B cell (primary cell): ENCODE data around the gene IL1RN. TPM values are rescaled to one million over a fixed set of nuclear protein-coding genes. Genes with fewer than 3 reads are reported as not detected.

ENCODE experiments used
- ATAC-seq: fragments of 200-7000 bp; cut with Tn5 transposase; one replicate; pipeline ENCODE4 v1.10.0; 2021; ENCODE audit warnings: low read depth, mild to moderate bottlenecking, moderate number of reproducible peaks, moderate library complexity
- CTCF ChIA-PET: fragments of 350-600 bp; sonication (Branson Sonifier 250); formaldehyde crosslinking; loops from one replicate; lab custom pipeline; 2021; ENCODE audit warnings: antibody characterized with exemption, inconsistent platforms; lab: Charles Lee
- POLR2A ChIA-PET: fragments of 350-600 bp; sonication (Branson Sonifier 250); formaldehyde crosslinking; loops from one replicate; lab custom pipeline; 2021; ENCODE audit warnings: antibody characterized with exemption; lab: Charles Lee
- DNase-seq: peaks from one replicate; pipeline ENCODE4 v3.0.0; 2013
- H2AFZ ChIP-seq: 2 replicates; pipeline ENCODE4 v1.6.1; 2012; ENCODE audit warnings: mild to moderate bottlenecking, low read depth, low read length; ENCODE audit not compliant: insufficient read depth, poor library complexity, severe bottlenecking
- H3K27ac ChIP-seq, 2 donors: 1 replicate in 1 of 2; 2 replicates in 1 of 2; pipeline ENCODE4 v1.5.1; 2012 to 2013; ENCODE audit warnings: low read length in 2 of 2, mild to moderate bottlenecking in 2 of 2, moderate library complexity in 1 of 2
- H3K27me3 ChIP-seq, 4 experiments: fragments of 200-600 bp in 1 of 4; sonication (generic) in 1 of 4; replicated peaks in 1 of 4; 1 replicate in 2 of 4; 2 replicates in 2 of 4; pipeline versions ENCODE4 v1.6.1 to v1.7.0; 2013 to 2016; ENCODE audit warnings: low read length in 3 of 4, mild to moderate bottlenecking in 2 of 4, mixed read lengths in 1 of 4, moderate library complexity in 1 of 4; ENCODE audit not compliant: insufficient read depth in 4 of 4, control insufficient read depth in 3 of 4; ENCODE audit errors: control extremely low read depth in 1 of 4
- H3K36me3 ChIP-seq, 2 experiments: replicated peaks in 1 of 2; 1 replicate in 1 of 2; 2 replicates in 1 of 2; pipeline versions ENCODE4 v1.6.1 to v1.7.1; 2013; ENCODE audit warnings: low read length in 1 of 2; ENCODE audit not compliant: insufficient read depth in 2 of 2, control insufficient read depth in 1 of 2; ENCODE audit errors: control extremely low read depth in 1 of 2, extremely low read depth in 1 of 2
- H3K4me1 ChIP-seq, 2 donors: fragments of 200-600 bp in 1 of 2; sonication (generic) in 1 of 2; 1 replicate in 1 of 2; 2 replicates in 1 of 2; pipeline versions ENCODE4 v1.5.1 to v1.6.1; 2013 to 2017; ENCODE audit warnings: low read length in 2 of 2; ENCODE audit not compliant: control insufficient read depth in 2 of 2, insufficient read depth in 2 of 2
- H3K4me2 ChIP-seq: replicated peaks from 2 replicates; pipeline ENCODE3; 2012; ENCODE audit warnings: mild to moderate bottlenecking, low read depth, low read length; ENCODE audit not compliant: poor library complexity, severe bottlenecking
- H3K4me3 ChIP-seq, 5 experiments: fragments of 200-600 bp in 1 of 5; sonication (generic) in 1 of 5; 1 replicate in 3 of 5; 2 replicates in 2 of 5; pipeline versions ENCODE4 v1.5.1 to v1.7.0; 2011 to 2016; ENCODE audit warnings: low read length in 4 of 5, mild to moderate bottlenecking in 4 of 5, low read depth in 2 of 5, control low read depth in 1 of 5, moderate library complexity in 1 of 5; ENCODE audit not compliant: insufficient read depth in 1 of 5; ENCODE audit errors: control extremely low read depth in 1 of 5, extremely low read depth in 1 of 5
- H3K79me2 ChIP-seq: fragments of 200-600 bp; sonication (generic); one replicate; pipeline ENCODE4 v1.6.0; 2016; ENCODE audit warnings: low read length; ENCODE audit not compliant: control insufficient read depth, insufficient read depth
- H3K9ac ChIP-seq: fragments of 200-600 bp; sonication (generic); 2 replicates; pipeline ENCODE4 v1.6.1; 2017; ENCODE audit warnings: mild to moderate bottlenecking, low read length, moderate library complexity
- H3K9me3 ChIP-seq, 3 donors: one replicate each; pipeline versions ENCODE4 v1.6.1 to v1.7.1; 2013; ENCODE audit warnings: low read length in 2 of 3; ENCODE audit not compliant: control insufficient read depth in 2 of 3, insufficient read depth in 1 of 3; ENCODE audit errors: control extremely low read depth in 1 of 3
- H4K20me1 ChIP-seq: 2 replicates; pipeline ENCODE4 v1.6.0; 2012; ENCODE audit warnings: mild to moderate bottlenecking, low read length; ENCODE audit not compliant: insufficient read depth, control insufficient read depth, poor library complexity, severe bottlenecking
- H3K27ac Mint-ChIP-seq: one replicate; pipeline ENCODE4 v1.8.0; 2021; ENCODE audit warnings: mixed read lengths
- H3K27me3 Mint-ChIP-seq: one replicate; pipeline ENCODE4 v1.8.0; 2021; ENCODE audit warnings: mixed read lengths
- H3K4me1 Mint-ChIP-seq: one replicate; pipeline ENCODE4 v1.8.0; 2021; ENCODE audit warnings: mixed read lengths
- H3K4me3 Mint-ChIP-seq: one replicate; pipeline ENCODE4 v1.8.0; 2021; ENCODE audit warnings: mixed read lengths
- H3K9me3 Mint-ChIP-seq: one replicate; pipeline ENCODE4 v1.8.0; 2022; ENCODE audit warnings: mixed read lengths; ENCODE audit not compliant: insufficient read depth
- EZH2 ChIP-seq: IDR thresholded peaks from 2 replicates; pipeline ENCODE4 v1.6.1; 2012; ENCODE audit warnings: borderline replicate concordance, low read depth, mild to moderate bottlenecking, moderate library complexity, low read length; ENCODE audit not compliant: insufficient read depth, poor library complexity, severe bottlenecking
- WGBS: methylation state at CpG from one replicate; pipeline ENCODE4 v1.1.5; 2013; ENCODE audit warnings: missing lambda C conversion rate; ENCODE audit not compliant: insufficient coverage; 5-methylcytosine and 5-hydroxymethylcytosine counted together
- intact Hi-C: fragments of 100-400 bp; cut with micrococcal nuclease; formaldehyde crosslinking; loops from one replicate; pipeline ENCODE4 v1.10.0; 2022
- polyA plus RNA-seq: library from polyadenylated mRNA; depleted of rRNA; stranded (reverse); fragments of >200 nt; gene quantifications from 2 replicates; pipeline ENCODE4 v1.2.3, GENCODE V29; 2012
- total RNA-seq, 2 donors: library from RNA; stranded (reverse); fragments of 120-200 nt in 1 of 2; gene quantifications; 1 replicate in 1 of 2; 2 replicates in 1 of 2; pipeline versions ENCODE4 v1.2.3 to v1.2.4, GENCODE V29; 2013 to 2022
- TF ChIP-seq, protein P1 (sequence below): fragments of 200-600 bp; IDR thresholded peaks from one replicate; pipeline ENCODE4 v1.8.0; 2022; ENCODE audit warnings: antibody characterized with exemption, mild to moderate bottlenecking

Gene IL1RN
- total and polyA plus RNA-seq, 2 donors (not counting 1 experiment from before 2014, with no cell fraction given) = 0.79 TPM; not detected in 1

DNA sequence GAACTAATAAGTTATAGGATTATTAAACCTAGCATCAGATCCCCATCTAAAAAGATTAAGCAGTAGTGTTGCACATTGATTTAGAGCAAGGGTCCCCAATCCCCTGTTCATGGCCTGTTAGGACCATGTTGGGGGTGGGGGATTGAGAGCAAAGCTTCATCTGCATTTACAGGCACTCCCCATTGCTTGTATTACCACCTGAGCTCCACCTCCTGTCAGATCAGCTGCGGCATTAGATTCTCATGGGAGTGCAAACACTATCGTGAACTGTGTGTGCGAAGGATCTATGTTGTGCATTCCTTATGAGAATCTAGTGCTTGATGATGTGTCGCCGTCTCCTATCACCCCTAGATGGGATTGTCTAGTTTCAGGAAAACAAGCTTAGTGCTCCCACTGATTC lies 27.9 kb downstream of the IL1RN start:
- POLR2A ChIA-PET = interaction anchor here (1.0 to 2.4 kb wide), 2 partner anchors 17 to 19 kb away, joined by 3 to 8 read pairs; partner anchors contain the start of gene PSD4
- no peaks in the 10 kb centered on the region for H3K9me3 Mint-ChIP-seq

More for the DNA sequence above, 27.9 kb downstream of the IL1RN start:
- intact Hi-C loops = no loop called here
- H3K27me3 Mint-ChIP-seq = no peaks in the 10 kb centered on the region
- no peaks in the 10 kb centered on the region for H4K20me1 ChIP-seq
- no peaks in the 10 kb centered on the region for H3K9me3 ChIP-seq
- H3K36me3 ChIP-seq = no peaks in the 10 kb centered on the region
- H3K27ac ChIP-seq = no peak overlapping the region
- peak overlapping the region; percentile 11 for H3K4me3 Mint-ChIP-seq
- WGBS = 84% methylated on average over 3 of the region's 5 CpGs
- peaks cover 13% of the 10 kb centered on the region for H3K79me2 ChIP-seq
- H3K4me1 ChIP-seq = peaks cover 20 to 23% of the 10 kb centered on the region in 2 donors
- H3K4me2 ChIP-seq = no peak overlapping the region
- H3K9ac ChIP-seq = no peak overlapping the region
- H3K27me3 ChIP-seq = peaks cover 0 to 2% (median 0%) of the 10 kb centered on the region in 4 experiments
- no peak for DNase-seq
- H3K4me3 ChIP-seq = no peak overlapping the region
- TF ChIP-seq, protein P1, sequence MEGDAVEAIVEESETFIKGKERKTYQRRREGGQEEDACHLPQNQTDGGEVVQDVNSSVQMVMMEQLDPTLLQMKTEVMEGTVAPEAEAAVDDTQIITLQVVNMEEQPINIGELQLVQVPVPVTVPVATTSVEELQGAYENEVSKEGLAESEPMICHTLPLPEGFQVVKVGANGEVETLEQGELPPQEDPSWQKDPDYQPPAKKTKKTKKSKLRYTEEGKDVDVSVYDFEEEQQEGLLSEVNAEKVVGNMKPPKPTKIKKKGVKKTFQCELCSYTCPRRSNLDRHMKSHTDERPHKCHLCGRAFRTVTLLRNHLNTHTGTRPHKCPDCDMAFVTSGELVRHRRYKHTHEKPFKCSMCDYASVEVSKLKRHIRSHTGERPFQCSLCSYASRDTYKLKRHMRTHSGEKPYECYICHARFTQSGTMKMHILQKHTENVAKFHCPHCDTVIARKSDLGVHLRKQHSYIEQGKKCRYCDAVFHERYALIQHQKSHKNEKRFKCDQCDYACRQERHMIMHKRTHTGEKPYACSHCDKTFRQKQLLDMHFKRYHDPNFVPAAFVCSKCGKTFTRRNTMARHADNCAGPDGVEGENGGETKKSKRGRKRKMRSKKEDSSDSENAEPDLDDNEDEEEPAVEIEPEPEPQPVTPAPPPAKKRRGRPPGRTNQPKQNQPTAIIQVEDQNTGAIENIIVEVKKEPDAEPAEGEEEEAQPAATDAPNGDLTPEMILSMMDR = no peak
- no peak for TF ChIP-seq EZH2
- H3K4me1 Mint-ChIP-seq = peaks cover 22% of the 10 kb centered on the region
- no peak overlapping the region for H2AFZ ChIP-seq
- no peak for ATAC-seq
- CTCF ChIA-PET = interaction anchor here (0.9 to 4.9 kb wide), 5 partner anchors 10 to 49 kb away, joined by 3 to 41 read pairs (median 29); partner anchors contain the start of gene PSD4
- no peak overlapping the region for H3K27ac Mint-ChIP-seq
